ENCODE results near the gene ENSA.
"Not testable (repeated sequence)": the region's sequence is repeated elsewhere in the genome, so short reads cannot be mapped to it uniquely, and the experiment has no call there.

The ENSA gene

DNA sequence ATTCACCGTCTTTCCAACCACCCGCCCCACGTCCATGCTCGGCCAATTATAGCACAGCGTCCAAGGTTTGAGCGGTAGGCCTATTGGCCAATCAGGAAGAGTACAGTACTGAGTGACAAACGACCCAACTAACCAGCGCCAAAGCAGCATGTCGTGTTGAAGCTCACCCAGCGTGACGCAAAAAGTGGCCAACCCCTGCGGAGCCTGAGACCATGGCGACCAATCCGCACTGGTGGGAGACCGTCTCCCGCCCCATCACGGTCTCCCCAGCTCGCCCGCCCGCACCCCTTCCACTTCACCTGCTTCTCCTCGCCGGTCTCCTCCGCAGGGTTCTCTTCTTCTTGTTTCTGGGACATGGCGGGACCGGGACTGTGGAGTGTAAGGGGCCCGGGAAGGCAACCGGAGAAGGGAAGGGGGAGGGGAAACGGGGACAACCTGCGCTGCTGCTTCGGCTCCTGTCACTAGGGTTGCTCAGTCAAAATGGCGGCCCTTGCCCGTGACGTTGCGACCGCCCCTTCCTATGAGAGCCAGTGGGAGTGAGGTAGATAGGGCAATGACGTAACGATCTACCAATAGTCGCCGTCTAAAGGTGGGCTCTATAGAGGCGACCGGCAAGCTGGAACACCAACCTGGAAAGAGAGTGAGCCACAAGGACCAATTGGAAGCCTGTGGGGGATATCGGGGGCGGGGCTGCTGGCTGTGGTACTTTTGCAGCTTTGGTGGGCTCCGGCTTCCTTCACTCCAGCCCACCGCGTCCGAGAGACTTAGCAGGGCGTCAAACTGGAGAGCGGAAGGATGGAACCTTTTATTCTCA lies at the start of gene ENSA:
Gene ENSA (minus strand): TSS at position 498 of the 814 bp plus-strand sequence. CDS start 142 bp downstream, at position 356.
- DNase-seq: peak; percentile 98

DNA sequence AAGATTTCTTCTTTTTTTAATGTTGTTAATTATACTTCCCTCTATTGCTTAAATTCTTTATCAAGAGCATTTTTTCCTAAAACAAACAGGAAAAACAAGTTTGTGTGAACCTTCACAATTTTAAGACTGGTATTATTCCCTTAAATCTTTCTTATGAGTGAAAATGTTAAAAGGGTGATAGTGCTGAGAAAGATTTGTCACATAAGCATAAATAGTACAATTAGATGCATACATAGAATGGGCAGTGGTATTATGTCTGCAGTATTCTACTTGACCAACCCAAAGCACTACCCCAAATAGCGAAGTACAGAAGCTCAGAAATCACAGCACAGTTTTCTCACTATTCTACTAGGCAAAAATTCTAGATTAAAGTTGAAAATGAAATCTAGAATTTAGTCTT lies 49.6 kb upstream of the ENSA start:
- no peak for DNase-seq

GRCh38 chr1:150674881-150675280 lies 45.5 kb upstream of the ENSA start:
- DNase-seq: no peak

DNA sequence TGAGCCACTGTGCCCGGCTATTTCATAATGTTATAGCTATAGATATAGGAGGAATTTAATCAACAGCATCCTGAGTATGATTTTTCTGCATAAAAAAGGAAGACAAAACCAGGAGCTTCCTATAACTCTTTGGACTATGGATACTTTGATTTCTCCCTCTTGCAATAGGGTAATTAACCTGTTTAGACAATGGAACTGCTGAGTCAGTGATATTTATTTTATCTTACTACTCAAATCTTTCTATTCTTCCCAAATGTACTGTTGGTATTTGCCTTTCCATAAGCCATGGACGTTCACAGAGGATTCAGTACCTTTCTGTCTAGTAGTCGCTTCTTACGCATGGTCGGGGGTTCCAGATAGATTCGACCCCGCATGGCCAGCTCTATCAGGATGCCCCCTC lies 33.9 kb upstream of the ENSA start:
- DNase-seq: no peak

- no peak for DNase-seq
These were observed 33.4 kb upstream of the ENSA start for GRCh38 chr1:150662811-150663210.

DNA sequence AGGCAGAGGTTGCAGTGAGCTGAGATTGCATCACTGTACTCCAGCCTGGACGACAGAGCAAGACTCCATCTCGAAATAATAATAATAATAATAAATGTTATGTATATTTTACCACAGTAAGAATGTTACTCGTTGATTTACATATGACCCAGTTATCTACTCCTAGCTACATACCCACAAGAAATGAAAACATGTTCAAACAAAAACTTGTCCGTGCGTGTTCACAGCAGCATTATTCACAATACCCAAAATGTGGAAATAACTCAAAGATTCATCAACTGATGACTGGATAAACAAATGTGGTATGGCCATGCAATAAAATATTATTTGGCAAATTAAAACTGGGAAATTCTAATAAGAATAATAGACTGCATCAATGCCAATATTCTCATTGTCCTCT lies 31.7 kb upstream of the ENSA start:
- no peak for DNase-seq

DNA sequence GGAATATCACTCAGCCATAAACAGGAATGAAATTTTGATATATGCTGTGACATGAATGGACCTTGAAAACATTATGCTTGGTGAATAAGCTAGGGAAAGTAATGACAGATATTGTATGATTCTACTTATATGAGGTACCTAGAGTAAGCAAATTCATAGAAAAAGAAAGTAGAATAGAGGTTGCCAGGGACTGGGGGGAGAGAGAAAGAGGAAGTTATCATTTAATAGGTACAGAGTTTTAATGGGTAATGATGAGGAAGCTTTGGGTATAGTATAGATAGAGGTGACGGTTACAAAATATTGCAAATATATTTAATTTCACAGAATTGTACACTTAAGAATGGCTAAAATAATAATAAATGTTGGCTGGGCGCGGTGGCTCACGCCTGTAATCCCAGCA lies 31.2 kb upstream of the ENSA start:
- DNase-seq: no peak

GRCh38 chr1:150657064-150657463 lies 27.7 kb upstream of the ENSA start:
- not testable (repeated sequence) for DNase-seq

DNA sequence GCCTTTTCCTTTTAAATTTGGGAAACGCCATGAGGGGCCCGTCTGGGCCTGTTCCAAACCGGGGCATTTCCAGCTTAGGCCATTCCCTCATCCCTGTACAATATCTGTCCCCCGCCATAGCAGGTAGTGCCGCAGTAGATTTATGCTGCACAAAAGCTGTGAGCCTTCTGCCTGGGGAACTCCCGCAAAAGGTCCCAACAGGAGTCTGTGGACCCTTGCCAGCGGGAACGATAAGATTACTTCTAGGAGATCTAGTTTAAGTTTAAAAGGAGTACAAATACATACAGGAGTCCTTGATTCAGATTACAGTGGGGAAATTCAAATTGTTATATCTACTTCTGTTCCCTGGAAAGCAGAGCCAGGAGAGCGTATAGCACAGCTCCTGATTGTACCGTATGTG lies 25.2 kb upstream of the ENSA start:
- not testable (repeated sequence) for DNase-seq

GRCh38 chr1:150650193-150650592 lies 20.8 kb upstream of the ENSA start:
- DNase-seq: no peak

DNA sequence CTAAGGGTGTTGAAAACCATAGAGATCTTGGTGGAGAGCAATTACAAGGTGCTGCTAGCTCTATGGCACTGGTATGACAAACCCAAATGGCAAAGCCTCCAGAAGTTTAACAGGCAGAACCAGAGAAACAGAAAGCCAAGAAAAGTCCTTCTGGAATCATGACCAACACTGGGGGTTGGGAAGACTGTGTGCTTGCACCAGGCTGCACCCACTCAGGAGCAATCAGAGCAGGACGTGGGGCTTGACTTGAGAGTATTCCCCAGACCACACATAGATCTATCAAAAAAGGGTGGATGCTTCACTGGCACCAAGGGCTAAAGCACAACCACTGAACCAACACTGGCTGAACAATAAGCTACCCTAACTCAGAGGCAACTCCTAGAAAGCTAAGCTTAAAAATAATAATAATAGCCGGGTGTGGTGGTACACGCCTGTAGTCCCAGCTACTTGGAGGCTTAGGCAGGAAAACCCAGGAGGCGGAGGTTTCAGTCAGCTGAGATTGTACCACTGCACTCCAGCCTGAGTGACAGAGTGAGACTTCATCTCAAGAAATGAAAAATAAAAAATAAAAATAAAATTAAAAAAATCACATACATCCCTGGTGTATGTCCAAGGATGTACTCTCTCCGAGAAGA lies 20.1 kb upstream of the ENSA start:
- DNase-seq: no peak

- no peak for DNase-seq
These were observed 12.9 kb upstream of the ENSA start for GRCh38 chr1:150642296-150642695.

DNA sequence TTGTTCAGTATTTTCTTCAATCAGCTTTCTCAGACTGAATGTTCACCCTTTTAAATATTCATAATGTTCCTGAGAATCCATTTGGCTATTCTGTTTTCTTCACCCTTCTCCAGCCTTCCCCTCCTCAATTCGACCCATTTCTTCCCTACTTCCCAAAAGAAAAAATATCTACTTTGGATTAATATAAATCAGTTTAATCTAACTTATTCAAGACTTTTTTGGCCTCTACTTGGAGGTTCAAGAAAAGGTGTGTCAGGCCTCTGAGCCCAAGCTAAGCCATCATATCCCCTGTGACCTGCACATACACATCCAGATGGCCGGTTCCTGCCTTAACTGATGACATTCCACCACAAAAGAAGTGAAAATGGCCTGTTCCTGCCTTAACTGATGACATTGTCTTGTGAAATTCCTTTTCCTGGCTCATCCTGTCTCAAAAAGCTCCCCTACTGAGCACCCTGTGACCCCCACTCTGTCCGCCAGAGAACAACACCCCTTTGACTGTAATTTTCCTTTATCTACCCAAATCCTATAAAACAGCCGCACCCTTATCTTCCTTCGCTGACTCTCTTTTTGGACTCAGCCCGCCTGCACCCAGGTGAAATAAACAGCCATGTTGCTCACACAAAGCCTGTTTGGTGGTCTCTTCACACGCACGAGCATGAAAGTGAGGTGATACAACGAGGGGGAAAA lies 11.9 kb upstream of the ENSA start:
- not testable (repeated sequence) for DNase-seq

- not testable (repeated sequence) for DNase-seq
These were observed 9.0 kb upstream of the ENSA start for GRCh38 chr1:150638430-150638829.

DNA sequence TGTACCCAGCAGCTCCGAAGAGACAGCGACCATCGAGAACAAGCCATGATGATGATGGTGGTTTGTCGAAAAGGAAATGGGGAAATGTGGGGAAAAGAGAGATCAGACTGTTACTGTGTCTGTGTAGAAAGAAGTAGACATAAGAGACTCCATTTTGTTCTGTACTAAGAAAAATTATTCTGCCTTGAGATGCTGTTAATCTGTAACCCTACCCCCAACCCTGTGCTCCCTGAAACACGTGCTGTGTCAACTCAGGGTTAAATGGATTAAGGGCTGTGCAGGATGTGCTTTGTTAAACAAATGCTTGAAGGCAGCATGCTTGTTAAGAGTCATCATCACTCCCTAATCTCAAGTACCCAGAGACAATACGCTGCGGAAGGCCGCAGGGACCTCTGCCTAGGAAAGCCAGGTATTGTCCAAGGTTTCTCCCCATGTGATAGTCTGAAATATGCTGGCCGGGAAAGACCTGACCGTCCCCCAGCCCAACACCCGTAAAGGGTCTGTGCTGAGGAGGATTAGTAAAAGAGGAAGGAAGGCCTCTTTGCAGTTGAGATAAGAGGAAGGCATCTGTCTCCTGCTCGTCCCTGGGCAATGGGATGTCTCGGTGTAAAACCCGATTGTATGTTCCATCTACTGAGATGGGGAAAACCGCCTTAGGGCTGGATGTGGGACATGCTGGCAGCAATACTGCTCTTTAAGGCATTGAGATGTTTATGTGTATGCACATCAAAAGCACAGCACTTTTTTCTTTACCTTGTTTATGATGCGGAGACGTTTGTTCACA lies 5.6 kb upstream of the ENSA start:
- not testable (repeated sequence) for DNase-seq

GRCh38 chr1:150628766-150629114 lies 672 bp downstream of the ENSA start:
- no peak for DNase-seq

DNA sequence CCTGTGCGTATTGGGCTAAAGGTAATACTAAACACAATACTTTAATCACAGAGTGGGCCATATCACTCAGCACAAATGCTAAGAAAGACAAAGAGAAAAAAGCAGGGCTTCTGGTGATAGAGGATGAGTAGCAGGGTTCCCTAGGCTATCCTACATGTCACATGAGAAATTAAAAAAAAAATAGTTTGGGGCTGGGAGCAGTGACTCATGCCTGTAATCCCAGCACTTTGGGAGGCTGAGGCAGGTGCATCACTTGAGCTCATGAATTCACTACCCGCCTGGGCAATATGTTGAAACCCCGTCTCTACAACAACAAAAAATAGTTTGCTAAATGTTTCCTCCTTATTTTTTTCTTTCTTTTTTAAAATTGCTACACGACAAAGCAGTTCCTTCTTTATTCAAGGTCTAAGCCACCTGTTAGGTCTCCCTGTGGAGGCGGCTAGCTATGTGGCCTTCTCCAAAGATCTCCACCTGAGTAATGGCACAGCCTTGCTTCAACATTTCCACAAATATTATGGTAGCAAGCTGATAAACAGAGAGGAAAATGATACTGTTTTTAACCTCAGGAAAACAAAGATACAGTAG lies 1.5 kb downstream of the ENSA start:
- DNase-seq: no peak

DNA sequence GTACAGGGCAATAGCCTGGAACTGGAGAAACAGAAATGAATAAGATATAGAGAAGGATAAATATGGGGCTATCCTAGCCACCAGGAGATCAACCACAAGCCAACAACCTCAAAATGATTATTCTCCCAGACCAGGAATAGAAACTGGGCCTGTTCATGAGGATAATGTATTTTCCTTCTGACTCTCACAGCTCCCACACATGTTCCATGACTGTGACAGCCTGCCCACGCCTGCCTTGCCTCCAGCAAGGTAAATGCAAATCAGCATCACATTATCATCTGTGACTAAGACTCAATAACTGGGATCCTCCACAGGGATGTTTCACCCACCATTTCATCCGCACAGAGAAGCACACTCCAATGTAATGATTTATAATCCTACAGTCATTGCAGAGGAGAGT lies 3.3 kb downstream of the ENSA start:
- DNase-seq: no peak

DNA sequence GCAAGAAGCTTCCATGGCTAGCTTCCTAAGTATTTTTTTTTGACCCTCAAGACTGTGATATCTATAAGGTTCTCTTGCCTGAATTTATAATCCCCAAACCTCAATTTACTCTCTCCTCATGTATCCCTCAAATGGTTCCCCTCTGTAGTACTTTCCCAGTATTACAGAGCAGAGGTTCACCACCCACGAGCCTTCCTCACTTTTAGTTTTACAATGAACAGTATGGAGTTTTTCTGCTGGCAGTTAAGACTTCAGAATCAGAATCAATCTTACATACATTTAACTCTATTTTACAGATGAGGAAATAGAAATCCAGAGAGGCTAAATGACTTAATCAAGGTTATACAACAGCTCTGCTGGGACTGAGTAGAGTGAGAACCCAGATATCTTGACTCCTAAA lies 4.9 kb downstream of the ENSA start:
- not testable (repeated sequence) for DNase-seq

GRCh38 chr1:150624134-150624533 lies 5.3 kb downstream of the ENSA start:
- not testable (repeated sequence) for DNase-seq

DNA sequence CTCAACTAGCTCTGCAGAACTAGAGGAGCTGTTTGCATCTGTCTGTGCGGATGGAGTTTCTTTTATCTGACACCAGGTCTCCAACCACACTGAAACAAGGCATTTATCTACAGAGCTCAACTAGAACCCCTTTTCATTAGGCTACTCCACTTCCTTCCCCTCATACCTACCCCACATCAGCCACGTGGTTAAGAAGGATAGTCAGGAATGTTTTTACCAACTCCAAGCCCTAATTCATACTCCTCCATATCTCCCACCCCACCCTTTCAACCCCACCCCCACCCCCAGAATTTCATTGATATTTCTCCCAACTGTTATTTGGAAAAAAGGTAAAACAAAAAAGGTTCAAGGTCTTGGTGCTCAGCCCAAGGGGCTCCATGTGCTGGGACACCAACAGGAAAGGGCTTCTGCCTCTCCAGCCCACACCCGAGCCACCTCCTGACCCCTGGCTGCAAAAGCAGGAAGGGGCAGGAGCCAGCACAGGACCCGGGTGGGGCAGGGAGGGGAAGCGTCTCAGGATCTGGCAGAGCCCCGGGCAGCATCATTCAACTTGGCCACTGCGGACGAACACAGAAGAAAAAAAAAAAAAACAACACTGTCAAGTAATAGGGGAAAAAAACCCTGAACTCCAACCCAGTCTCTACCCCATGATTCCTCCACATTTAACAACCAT lies 7.0 kb downstream of the ENSA start:
- DNase-seq: no peak
